ENCODE results near the gene TMED10.

The TMED10 gene

GRCh38 chr14:75196468-75196867 lies 20.1 kb upstream of the TMED10 start:
- Histone ChIP-seq H2AFZ (ENCODE audit: low read depth, low read length) (peak overlapping the region; percentile 62; the same call in 1 of the 2 replicates), H3K27me3 (ENCODE audit: low read depth, low read length) (no peaks in the 10 kb centered on the region), H4K20me1 (ENCODE audit: insufficient read depth, low read length) (no peaks in the 10 kb centered on the region), H3K4me1 (ENCODE audit: low read length) (peaks cover 10% of the 10 kb centered on the region), H3K4me3 (ENCODE audit: low read length) (no peak overlapping the region), H3K9me3 (ENCODE audit: insufficient read depth, low read length) (no peaks in the 10 kb centered on the region), H3K9ac (ENCODE audit: low read length) (no peak overlapping the region), H3K27ac (ENCODE audit: low read length) (no peak overlapping the region), H3K4me2 (ENCODE audit: low read length) (peak overlapping the region; percentile 22; the same call in 1 of the 2 replicates), H3K36me3 (replicated peaks; ENCODE audit: low read depth, low read length) (no peaks in the 10 kb centered on the region), H3K79me2 (ENCODE audit: low read length) (no peaks in the 10 kb centered on the region)
- TF ChIP-seq EZH2phosphoT487 (IDR thresholded peaks at IDR 0.05; ENCODE audit: low read depth) = no peak
- no peak for TF ChIP-seq CTCF (IDR thresholded peaks at IDR 0.05; ENCODE audit: low read depth, low read length)

DNA sequence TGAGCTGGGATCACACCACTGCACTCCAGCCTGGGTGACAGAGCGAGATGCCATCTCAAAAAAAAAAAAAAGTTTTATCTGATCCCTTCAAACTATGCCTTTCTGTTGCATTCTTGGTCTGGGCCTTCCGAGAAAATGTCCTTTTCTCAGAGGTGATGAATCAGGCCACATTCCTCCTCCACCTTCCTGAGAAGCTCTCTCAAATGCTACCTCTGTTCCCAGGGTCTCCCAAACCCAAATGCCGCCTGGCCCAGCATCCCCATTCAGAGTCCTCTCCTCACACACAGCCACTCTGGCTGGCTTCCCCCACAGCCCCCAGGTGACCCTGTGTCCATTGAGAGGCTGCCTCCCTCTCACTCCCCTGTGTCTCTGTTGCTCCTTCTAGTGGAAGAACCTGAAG lies 19.7 kb upstream of the TMED10 start:
- no peak overlapping the region for H3K4me3 ChIP-seq (ENCODE audit: low read length)
- H3K4me1 ChIP-seq (ENCODE audit: low read length) = peaks cover 10% of the 10 kb centered on the region
- H3K9ac ChIP-seq (ENCODE audit: low read length) = no peak overlapping the region
- no peaks in the 10 kb centered on the region for H3K79me2 ChIP-seq (ENCODE audit: low read length)
- H4K20me1 ChIP-seq (ENCODE audit: insufficient read depth, low read length) = no peaks in the 10 kb centered on the region
- no peak overlapping the region for H3K27ac ChIP-seq (ENCODE audit: low read length)
- H3K36me3 ChIP-seq (replicated peaks; ENCODE audit: low read depth, low read length) = no peaks in the 10 kb centered on the region
- H2AFZ ChIP-seq (ENCODE audit: low read depth, low read length) = peak overlapping the region; percentile 62; the same call in 1 of the 2 replicates
- peak overlapping the region; percentile 22; the same call in 1 of the 2 replicates for H3K4me2 ChIP-seq (ENCODE audit: low read length)
- no peaks in the 10 kb centered on the region for H3K27me3 ChIP-seq (ENCODE audit: low read depth, low read length)
- TF ChIP-seq EZH2phosphoT487 (IDR thresholded peaks at IDR 0.05; ENCODE audit: low read depth) = no peak
- no peak for TF ChIP-seq CTCF (IDR thresholded peaks at IDR 0.05; ENCODE audit: low read depth, low read length)
- no peaks in the 10 kb centered on the region for H3K9me3 ChIP-seq (ENCODE audit: insufficient read depth, low read length)

DNA sequence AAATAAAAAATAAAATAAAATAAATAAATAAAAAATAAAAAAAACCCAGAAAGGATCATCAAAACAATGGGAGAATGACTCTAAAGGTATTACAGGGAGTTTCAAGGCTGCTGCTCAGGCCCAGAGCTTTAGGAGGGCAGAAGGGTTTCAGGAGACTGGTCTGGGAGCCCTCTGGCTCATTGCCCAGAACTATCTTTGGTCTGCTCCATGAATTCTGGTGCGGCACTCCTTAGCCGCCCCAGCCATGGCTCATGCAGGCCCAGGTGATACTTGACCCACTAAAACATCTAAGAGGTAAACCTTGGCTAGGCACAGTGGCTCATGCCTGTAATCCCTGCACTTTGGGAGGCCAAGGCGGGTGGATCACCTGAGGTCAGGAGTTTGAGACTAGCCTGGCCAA lies 14.7 kb upstream of the TMED10 start:
- H3K27me3 ChIP-seq (ENCODE audit: low read depth, low read length) = no peaks in the 10 kb centered on the region
- no peaks in the 10 kb centered on the region for H3K36me3 ChIP-seq (replicated peaks; ENCODE audit: low read depth, low read length)
- no peak overlapping the region for H3K27ac ChIP-seq (ENCODE audit: low read length)
- H3K9ac ChIP-seq (ENCODE audit: low read length) = no peak overlapping the region
- H3K9me3 ChIP-seq (ENCODE audit: insufficient read depth, low read length) = no peaks in the 10 kb centered on the region
- no peak overlapping the region for H2AFZ ChIP-seq (ENCODE audit: low read depth, low read length)
- H3K4me2 ChIP-seq (ENCODE audit: low read length) = no peak overlapping the region
- peaks cover 20% of the 10 kb centered on the region for H3K4me1 ChIP-seq (ENCODE audit: low read length)
- no peak overlapping the region for H3K4me3 ChIP-seq (ENCODE audit: low read length)
- H3K79me2 ChIP-seq (ENCODE audit: low read length) = no peaks in the 10 kb centered on the region
- H4K20me1 ChIP-seq (ENCODE audit: insufficient read depth, low read length) = no peaks in the 10 kb centered on the region
- TF ChIP-seq EZH2phosphoT487 (IDR thresholded peaks at IDR 0.05; ENCODE audit: low read depth) = no peak
- no peak for TF ChIP-seq CTCF (IDR thresholded peaks at IDR 0.05; ENCODE audit: low read depth, low read length)

DNA sequence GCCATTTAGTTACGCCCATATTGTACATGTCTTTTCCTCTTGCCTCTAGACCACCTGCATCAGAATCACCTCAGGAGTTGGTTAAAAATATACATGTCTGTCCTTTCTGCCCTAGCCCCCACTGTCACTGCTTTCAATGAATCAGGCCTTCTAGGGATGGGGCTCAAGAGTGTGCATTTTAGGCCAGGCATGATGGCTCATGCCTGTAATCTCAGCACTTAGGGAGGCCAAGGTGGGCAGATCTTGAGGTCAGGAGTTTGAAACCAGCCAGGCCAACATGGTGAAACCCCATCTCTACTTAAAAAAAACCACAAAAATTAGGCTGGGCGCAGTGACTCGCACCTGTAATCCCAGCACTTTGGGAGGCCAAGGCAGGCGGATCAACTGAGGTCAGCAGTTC lies 13.6 kb upstream of the TMED10 start:
- H3K27ac ChIP-seq (ENCODE audit: low read length) = no peak overlapping the region
- no peak overlapping the region for H3K4me3 ChIP-seq (ENCODE audit: low read length)
- no peak overlapping the region for H2AFZ ChIP-seq (ENCODE audit: low read depth, low read length)
- H4K20me1 ChIP-seq (ENCODE audit: insufficient read depth, low read length) = no peaks in the 10 kb centered on the region
- no peaks in the 10 kb centered on the region for H3K36me3 ChIP-seq (replicated peaks; ENCODE audit: low read depth, low read length)
- no peak for TF ChIP-seq CTCF (IDR thresholded peaks at IDR 0.05; ENCODE audit: low read depth, low read length)
- TF ChIP-seq EZH2phosphoT487 (IDR thresholded peaks at IDR 0.05; ENCODE audit: low read depth) = no peak
- H3K9me3 ChIP-seq (ENCODE audit: insufficient read depth, low read length) = no peaks in the 10 kb centered on the region
- H3K79me2 ChIP-seq (ENCODE audit: low read length) = no peaks in the 10 kb centered on the region
- H3K4me1 ChIP-seq (ENCODE audit: low read length) = peaks cover 23% of the 10 kb centered on the region
- H3K27me3 ChIP-seq (ENCODE audit: low read depth, low read length) = no peaks in the 10 kb centered on the region
- no peak overlapping the region for H3K9ac ChIP-seq (ENCODE audit: low read length)
- no peak overlapping the region for H3K4me2 ChIP-seq (ENCODE audit: low read length)

All from OCI-LY3 (cell line).